ENCODE data around the gene RUNX1. TPM values are rescaled to one million over a fixed set of nuclear protein-coding genes. Genes with fewer than 3 reads are reported as not detected.

RUNX1 gene
- polyA plus RNA-seq, 1 experiment, result 20.9 TPM

DNA sequence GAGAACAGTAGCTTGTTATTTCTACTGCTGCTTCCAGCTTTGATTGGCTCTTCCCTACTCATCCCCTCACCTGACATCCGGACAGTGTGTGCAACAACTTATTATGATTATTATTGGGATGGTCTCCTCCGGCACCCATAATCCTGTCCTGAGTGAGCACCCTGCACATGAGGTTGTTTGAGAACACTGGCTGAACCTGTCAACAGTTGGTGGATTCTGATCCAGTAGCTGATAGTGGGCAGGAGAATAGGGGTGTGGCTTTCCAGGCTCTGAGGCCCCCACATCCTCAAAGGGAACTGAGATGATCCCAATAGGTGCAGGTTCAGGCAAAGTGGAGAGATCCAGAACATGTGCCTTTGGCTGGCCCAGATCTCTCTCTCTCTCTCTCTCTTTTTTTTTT, 60.5 kb downstream of the RUNX1 start:
- no peaks in the 10 kb centered on the region for H3K27me3 ChIP-seq (ENCODE audit: control insufficient read depth, insufficient read depth, low read length)
- no peak overlapping the region for H3K27ac ChIP-seq (ENCODE audit: low read depth, low read length)
- no peak for DNase-seq (ENCODE audit: low read depth, low spot score)
- ChIA-PET POLR2A (interaction anchor here (0.6 kb wide), 1 partner anchor 361 kb away, joined by 4 read pairs; no protein-coding TSS in a partner anchor), CTCF (no interaction called here)
- H3K4me3 ChIP-seq (ENCODE audit: low read depth, low read length), result no peak overlapping the region
- TF ChIP-seq, protein P1, sequence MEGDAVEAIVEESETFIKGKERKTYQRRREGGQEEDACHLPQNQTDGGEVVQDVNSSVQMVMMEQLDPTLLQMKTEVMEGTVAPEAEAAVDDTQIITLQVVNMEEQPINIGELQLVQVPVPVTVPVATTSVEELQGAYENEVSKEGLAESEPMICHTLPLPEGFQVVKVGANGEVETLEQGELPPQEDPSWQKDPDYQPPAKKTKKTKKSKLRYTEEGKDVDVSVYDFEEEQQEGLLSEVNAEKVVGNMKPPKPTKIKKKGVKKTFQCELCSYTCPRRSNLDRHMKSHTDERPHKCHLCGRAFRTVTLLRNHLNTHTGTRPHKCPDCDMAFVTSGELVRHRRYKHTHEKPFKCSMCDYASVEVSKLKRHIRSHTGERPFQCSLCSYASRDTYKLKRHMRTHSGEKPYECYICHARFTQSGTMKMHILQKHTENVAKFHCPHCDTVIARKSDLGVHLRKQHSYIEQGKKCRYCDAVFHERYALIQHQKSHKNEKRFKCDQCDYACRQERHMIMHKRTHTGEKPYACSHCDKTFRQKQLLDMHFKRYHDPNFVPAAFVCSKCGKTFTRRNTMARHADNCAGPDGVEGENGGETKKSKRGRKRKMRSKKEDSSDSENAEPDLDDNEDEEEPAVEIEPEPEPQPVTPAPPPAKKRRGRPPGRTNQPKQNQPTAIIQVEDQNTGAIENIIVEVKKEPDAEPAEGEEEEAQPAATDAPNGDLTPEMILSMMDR (IDR thresholded peaks at IDR 0.05; ENCODE audit: low read depth, low read length), result no peak
- H3K9me3 ChIP-seq (ENCODE audit: control insufficient read depth, insufficient read depth, low read length), result no peaks in the 10 kb centered on the region

DNA sequence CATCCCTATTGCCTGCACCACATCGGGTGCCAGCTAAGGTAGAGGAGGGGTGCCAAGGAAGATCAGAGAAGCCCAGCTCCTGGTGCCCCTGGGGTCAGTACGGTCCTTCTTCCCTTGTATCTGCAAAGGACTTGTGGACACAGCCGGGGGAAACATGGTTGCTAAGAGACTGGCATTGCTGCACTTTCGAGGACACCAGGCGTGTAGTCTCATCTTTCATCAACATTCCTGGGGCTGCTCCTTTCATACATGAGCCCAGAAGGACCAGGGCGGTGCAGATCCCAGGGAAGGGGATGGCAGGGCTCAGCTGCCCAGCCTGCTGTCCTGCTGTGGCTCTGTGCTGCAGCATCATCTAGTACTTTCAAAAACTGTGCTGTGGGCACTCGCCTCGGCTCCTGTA, 61.0 kb downstream of the RUNX1 start:
- TF ChIP-seq, protein P1 (IDR thresholded peaks at IDR 0.05; ENCODE audit: low read depth, low read length), result no peak
- POLR2A ChIA-PET, result no interaction called here
- Histone ChIP-seq H3K4me3 (ENCODE audit: low read depth, low read length) (no peak overlapping the region), H3K9me3 (ENCODE audit: control insufficient read depth, insufficient read depth, low read length) (no peaks in the 10 kb centered on the region), H3K27me3 (ENCODE audit: control insufficient read depth, insufficient read depth, low read length) (no peaks in the 10 kb centered on the region), H3K27ac (ENCODE audit: low read depth, low read length) (no peak overlapping the region)
- CTCF ChIA-PET, result no interaction called here
- DNase-seq (ENCODE audit: low read depth, low spot score), result no peak

DNA sequence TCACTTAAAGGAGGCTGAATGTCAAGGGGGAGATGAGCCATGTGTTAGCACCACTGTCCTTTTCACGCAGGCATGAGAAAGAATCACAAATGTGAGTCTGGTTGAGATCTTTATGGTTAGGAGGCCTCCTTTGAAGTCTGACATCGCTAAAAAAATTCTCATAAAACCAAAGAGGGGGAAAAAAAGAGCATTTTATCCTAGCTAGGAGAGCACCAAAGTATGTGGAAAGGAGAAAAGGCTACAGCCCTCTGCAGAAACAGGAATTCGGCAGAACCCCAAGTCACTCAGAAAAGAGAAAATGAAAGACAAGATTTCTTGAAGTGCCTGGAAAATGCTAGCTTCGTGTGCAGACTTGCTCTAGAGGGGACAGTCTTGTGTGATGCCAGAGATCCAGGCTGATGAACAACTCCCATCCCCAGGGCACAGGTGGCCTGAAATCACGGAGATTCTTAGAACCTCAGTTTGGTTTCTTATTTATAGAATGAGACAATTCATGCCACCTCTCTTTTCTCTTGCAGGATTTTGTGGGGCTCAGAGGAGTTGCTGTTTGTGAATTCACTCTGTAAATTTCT, 61.5 kb downstream of the RUNX1 start:
- Histone ChIP-seq H3K9me3 (ENCODE audit: control insufficient read depth, insufficient read depth, low read length) (no peaks in the 10 kb centered on the region), H3K4me3 (ENCODE audit: low read depth, low read length) (no peak overlapping the region), H3K27me3 (ENCODE audit: control insufficient read depth, insufficient read depth, low read length) (no peaks in the 10 kb centered on the region), H3K27ac (ENCODE audit: low read depth, low read length) (no peak overlapping the region)
- no peak for DNase-seq (ENCODE audit: low read depth, low spot score)
- TF ChIP-seq, protein P1 (IDR thresholded peaks at IDR 0.05; ENCODE audit: low read depth, low read length), result no peak
- CTCF ChIA-PET, result interaction anchor here (0.7 kb wide), 1 partner anchor 46 kb away, joined by 3 read pairs; no protein-coding TSS in a partner anchor
- POLR2A ChIA-PET, result no interaction called here

DNA sequence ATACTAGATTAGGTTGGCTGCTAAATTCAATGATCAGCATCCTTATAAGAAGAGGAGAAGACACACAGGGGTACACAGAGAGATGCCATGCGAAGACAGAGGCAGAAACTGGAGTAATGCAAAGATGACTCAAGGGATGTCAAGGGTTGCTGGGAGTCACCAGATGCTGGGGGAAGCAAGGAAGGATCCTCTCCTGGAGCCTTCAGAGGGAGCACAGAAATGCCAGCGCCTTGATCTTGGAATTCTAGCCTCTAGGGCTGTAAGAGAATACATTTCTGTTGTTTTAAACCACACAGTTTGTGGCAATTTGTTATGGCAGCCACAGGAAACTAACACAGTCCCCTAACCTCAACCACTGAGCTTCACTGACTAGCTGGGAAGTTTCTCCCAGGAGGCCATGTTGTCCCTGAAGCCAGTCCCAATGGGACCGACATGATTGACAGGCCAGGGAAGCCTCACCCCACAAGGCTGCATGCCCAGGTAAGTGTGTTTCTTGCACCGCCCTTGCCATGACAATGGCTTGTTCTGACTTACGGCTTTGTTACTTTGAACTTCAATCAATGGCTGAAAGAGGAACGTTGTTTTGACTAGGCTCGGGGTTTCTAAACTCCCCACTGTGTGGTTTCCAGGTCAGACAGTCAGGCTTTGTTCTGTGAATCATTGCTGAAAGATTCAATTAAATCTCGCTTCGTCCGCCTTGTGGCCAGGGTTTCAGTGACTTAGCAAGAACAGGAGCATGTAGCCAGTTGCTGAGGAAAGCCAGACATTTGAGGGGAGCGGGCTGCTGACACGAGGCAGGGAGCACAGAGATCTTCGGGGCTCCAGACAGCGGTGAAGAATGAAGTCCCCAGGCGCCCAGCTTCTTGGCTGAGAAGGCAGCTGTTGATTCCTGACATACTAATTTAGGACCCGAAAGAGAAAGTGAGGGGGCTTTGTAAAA, 62.3 kb downstream of the RUNX1 start:
- Histone ChIP-seq H3K27ac (ENCODE audit: low read depth, low read length) (no peak overlapping the region), H3K27me3 (ENCODE audit: control insufficient read depth, insufficient read depth, low read length) (no peaks in the 10 kb centered on the region), H3K4me3 (ENCODE audit: low read depth, low read length) (no peak overlapping the region), H3K9me3 (ENCODE audit: control insufficient read depth, insufficient read depth, low read length) (no peaks in the 10 kb centered on the region)
- TF ChIP-seq, protein P1 (IDR thresholded peaks at IDR 0.05; ENCODE audit: low read depth, low read length), result peak; percentile 25; the same call in 1 of the 2 replicates
- ChIA-PET CTCF (interaction anchor here (0.7 to 1.0 kb wide), 2 partner anchors 45 to 241 kb away, joined by 3 read pairs; no protein-coding TSS in a partner anchor), POLR2A (no interaction called here)
- DNase-seq (ENCODE audit: low read depth, low spot score), result no peak

Measured in AG04450 (cell line).